ENCODE results near the gene DAZAP2.
"Not testable (repeated sequence)": the region's sequence is repeated elsewhere in the genome, so short reads cannot be mapped to it uniquely, and the experiment has no call there.

DNA sequence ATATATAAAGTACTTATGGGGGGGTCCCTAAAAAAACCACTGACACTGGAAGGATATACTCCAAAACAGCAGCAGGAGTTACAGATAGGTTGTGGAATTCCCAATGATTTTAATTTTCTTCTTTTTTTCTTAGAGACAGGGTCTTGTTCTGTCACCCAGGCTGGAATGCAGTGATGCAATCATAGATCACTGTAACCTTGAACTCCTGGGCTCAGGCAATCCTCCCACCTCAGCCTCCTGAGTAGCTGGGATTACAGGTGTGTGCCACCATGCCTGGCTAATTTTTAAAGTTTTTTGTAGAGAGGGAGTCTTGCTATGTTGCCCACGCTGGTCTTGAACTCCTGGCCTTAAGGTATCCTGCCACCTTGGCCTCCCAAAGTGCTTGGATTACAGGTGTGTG, 21.0 kb downstream of the DAZAP2 start:
- TF ChIP-seq, protein P1, sequence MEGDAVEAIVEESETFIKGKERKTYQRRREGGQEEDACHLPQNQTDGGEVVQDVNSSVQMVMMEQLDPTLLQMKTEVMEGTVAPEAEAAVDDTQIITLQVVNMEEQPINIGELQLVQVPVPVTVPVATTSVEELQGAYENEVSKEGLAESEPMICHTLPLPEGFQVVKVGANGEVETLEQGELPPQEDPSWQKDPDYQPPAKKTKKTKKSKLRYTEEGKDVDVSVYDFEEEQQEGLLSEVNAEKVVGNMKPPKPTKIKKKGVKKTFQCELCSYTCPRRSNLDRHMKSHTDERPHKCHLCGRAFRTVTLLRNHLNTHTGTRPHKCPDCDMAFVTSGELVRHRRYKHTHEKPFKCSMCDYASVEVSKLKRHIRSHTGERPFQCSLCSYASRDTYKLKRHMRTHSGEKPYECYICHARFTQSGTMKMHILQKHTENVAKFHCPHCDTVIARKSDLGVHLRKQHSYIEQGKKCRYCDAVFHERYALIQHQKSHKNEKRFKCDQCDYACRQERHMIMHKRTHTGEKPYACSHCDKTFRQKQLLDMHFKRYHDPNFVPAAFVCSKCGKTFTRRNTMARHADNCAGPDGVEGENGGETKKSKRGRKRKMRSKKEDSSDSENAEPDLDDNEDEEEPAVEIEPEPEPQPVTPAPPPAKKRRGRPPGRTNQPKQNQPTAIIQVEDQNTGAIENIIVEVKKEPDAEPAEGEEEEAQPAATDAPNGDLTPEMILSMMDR (IDR thresholded peaks at IDR 0.05; ENCODE audit: poor library complexity): not testable (repeated sequence)
- not testable (repeated sequence) for TF ChIP-seq EZH2phosphoT487 (IDR thresholded peaks at IDR 0.05; ENCODE audit: low read depth, severe bottlenecking, unreplicated experiment)

Measured in hepatocyte (in vitro differentiated cells).